ENCODE data around the gene SHROOM3. TPM values are rescaled to one million over a fixed set of nuclear protein-coding genes. Genes with fewer than 3 reads are reported as not detected.

Gene SHROOM3
- total RNA-seq, 6 donors from 2014 or later = 62.3 to 216 (median 116) TPM

DNA sequence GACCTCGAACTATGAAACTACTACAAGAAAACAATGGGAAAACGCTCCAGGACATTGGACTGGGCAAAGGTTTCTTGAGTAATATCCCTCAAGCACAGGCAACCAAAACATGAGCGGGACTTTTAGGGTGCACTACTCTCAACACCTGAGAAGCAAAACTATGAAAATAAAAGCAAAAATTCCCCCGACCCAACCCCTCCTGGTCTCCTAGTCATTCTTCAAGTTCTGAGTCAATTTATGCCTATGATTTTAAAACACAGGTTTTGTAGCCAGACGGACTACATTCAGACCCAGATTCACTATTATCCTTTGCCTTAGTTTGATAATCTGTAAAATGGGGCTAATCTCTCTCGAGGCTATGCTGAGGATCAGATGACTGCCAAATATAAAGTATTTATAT, 365.9 kb downstream of the SHROOM3 start:
- no peaks in the 10 kb centered on the region for H3K27me3 ChIP-seq
- no peaks in the 10 kb centered on the region for H3K9me3 ChIP-seq
- ATAC-seq (ENCODE audit: low FRiP score in 2 of 2) (no peak), DNase-seq (no peak)
- peaks cover 0 to 15% (median 7%) of the 10 kb centered on the region in 4 donors for H3K4me1 ChIP-seq
- WGBS, 2 donors = 88 to 92% methylated on average over 6 of the region's 6 CpGs
- TF ChIP-seq POLR2AphosphoS5 (IDR thresholded peaks at IDR 0.05) (no peak), EP300 (IDR thresholded peaks at IDR 0.05) (no peak), POLR2A (IDR thresholded peaks at IDR 0.05) (no peak)
- TF ChIP-seq, protein P1, sequence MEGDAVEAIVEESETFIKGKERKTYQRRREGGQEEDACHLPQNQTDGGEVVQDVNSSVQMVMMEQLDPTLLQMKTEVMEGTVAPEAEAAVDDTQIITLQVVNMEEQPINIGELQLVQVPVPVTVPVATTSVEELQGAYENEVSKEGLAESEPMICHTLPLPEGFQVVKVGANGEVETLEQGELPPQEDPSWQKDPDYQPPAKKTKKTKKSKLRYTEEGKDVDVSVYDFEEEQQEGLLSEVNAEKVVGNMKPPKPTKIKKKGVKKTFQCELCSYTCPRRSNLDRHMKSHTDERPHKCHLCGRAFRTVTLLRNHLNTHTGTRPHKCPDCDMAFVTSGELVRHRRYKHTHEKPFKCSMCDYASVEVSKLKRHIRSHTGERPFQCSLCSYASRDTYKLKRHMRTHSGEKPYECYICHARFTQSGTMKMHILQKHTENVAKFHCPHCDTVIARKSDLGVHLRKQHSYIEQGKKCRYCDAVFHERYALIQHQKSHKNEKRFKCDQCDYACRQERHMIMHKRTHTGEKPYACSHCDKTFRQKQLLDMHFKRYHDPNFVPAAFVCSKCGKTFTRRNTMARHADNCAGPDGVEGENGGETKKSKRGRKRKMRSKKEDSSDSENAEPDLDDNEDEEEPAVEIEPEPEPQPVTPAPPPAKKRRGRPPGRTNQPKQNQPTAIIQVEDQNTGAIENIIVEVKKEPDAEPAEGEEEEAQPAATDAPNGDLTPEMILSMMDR (IDR thresholded peaks at IDR 0.05) = no peak
- no peak overlapping the region for H3K4me3 ChIP-seq
- H3K27ac ChIP-seq = no peak overlapping the region
- H3K36me3 ChIP-seq = no peaks in the 10 kb centered on the region

DNA sequence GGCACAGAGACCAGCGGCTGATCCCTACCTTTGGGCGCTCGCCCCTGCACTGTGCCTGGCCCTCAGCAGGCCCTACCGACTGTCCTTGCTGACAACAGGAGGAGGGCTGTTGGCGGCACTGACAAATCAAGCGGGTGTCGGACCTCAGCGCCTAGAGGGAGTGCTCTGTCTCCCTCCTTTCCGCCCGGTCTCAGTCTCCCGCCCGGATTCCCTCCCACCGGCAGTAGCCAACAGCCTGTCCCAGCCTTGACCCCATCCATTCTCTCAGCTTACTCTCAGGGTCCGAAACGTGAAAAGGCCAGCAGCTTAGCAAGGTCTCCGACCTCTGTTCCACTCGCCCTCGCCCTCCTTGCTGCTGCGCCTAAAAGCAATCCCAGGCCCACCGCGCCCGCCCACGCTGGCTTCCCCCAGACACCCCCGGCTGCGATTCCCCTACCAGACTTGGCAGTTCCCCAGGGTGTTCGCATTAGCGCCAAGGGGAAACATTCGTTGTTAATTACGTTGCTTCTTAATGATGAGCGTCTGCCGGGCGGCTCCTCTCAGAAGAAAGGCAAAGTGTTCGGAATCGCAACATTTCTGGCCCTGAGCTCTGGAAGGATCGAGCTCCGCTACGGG, 366.7 kb downstream of the SHROOM3 start:
- WGBS, 2 donors = 58 to 63% methylated on average over 37 of the region's 37 CpGs
- ATAC-seq (ENCODE audit: low FRiP score in 2 of 2) = peak; percentile 54 to 65
- no peaks in the 10 kb centered on the region for H3K27me3 ChIP-seq
- peak in 1 of 2 donors; percentile 86 for DNase-seq
- TF ChIP-seq EP300 (IDR thresholded peaks at IDR 0.05) = no peak
- TF ChIP-seq POLR2A (IDR thresholded peaks at IDR 0.05) = no peak
- TF ChIP-seq, protein P1 (IDR thresholded peaks at IDR 0.05) = no peak
- no peak for TF ChIP-seq POLR2AphosphoS5 (IDR thresholded peaks at IDR 0.05)
- no peaks in the 10 kb centered on the region for H3K36me3 ChIP-seq
- H3K27ac ChIP-seq = peak overlapping the region in 3 of 4 donors; percentile 7 to 59 (median 25)
- H3K9me3 ChIP-seq = no peaks in the 10 kb centered on the region
- H3K4me3 ChIP-seq = peak overlapping the region in 1 of 4 donors; percentile 7
- H3K4me1 ChIP-seq = peaks cover 0 to 15% (median 7%) of the 10 kb centered on the region in 4 donors

DNA sequence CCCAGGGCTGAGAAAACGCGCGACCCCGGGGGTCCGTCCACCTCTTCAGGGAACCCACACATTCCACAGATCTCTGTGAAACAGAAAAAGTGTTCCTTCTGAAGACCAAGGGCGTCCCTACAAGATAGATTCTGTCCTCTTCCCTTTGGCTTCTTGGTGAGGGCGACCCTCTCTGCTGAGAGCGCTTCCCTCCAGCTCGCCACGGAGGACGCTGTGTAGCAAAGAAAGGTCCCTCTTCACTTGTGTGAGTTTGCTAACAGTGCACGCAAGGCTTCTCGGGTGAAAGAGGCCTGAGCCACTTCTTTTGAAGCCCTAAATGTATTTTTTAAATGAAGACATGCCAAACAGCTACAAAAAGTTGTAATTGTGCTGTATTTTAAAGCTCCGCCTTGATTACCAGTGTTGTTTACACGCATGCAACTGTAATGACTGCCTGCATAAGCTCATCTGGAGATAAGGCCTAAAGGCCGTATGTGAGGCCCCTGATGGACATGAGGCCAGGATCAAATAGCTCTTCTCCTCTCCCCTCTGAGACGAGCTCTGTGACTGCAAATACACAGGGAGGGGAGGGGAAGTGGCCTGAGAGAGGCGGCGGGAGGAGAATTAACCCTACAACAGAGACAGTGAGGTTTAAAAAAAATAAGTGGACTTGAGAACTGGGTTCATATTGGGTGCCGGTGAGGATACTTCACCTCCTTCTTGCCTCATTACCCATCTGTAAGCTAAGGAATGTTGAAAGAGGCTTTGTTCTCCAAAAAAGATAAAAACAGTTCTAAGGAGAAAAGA, 367.4 kb downstream of the SHROOM3 start:
- 62 to 71% methylated on average over 20 of the region's 20 CpGs for WGBS, 2 donors
- DNase-seq (no peak), ATAC-seq (ENCODE audit: low FRiP score in 2 of 2) (peak in 1 of 2 donors; percentile 39)
- H3K36me3 ChIP-seq = no peaks in the 10 kb centered on the region
- H3K4me3 ChIP-seq = peak overlapping the region in 1 of 4 donors; percentile 7
- no peak for TF ChIP-seq POLR2AphosphoS5 (IDR thresholded peaks at IDR 0.05)
- no peak for TF ChIP-seq POLR2A (IDR thresholded peaks at IDR 0.05)
- TF ChIP-seq, protein P1 (IDR thresholded peaks at IDR 0.05) = no peak
- no peak for TF ChIP-seq EP300 (IDR thresholded peaks at IDR 0.05)
- H3K4me1 ChIP-seq = peaks cover 0 to 15% (median 7%) of the 10 kb centered on the region in 4 donors
- peak overlapping the region in 3 of 4 donors; percentile 7 to 59 (median 25) for H3K27ac ChIP-seq
- H3K27me3 ChIP-seq = no peaks in the 10 kb centered on the region
- H3K9me3 ChIP-seq = peaks cover 0 to under 1% (median 0%) of the 10 kb centered on the region in 4 donors

DNA sequence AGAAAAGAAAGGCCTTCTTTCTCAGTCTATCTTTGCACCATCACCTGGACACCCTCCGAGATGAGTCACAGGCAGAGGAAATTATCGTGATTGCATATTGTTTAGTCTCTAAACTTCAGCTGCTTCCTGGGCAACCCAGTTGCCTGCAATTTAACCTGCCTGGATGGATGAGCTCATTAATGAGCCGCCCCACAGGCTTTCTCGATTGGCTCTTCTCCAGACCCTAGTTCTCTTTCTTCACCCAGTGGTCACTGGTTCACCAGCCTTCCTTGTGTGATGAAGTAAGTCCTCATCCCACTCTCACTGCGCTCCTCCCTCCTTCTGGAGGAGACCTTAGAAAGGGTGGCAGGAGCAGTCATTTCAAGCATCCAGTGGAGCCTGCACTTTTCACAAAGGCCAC, 368.5 kb downstream of the SHROOM3 start:
- DNase-seq = no peak
- Histone ChIP-seq H3K4me3 (no peak overlapping the region), H3K27me3 (no peaks in the 10 kb centered on the region), H3K27ac (peak overlapping the region in 1 of 4 donors; percentile 10), H3K36me3 (no peaks in the 10 kb centered on the region), H3K4me1 (peaks cover 0 to 15% (median 7%) of the 10 kb centered on the region in 4 donors), H3K9me3 (peaks cover 0 to 11% (median 6%) of the 10 kb centered on the region in 4 donors)
- TF ChIP-seq, protein P1 (IDR thresholded peaks at IDR 0.05) = no peak
- TF ChIP-seq EP300 (IDR thresholded peaks at IDR 0.05) = no peak
- 65 to 67% methylated on average over 5 of the region's 5 CpGs for WGBS, 2 donors
- ATAC-seq (ENCODE audit: low FRiP score in 2 of 2) = peak in 1 of 2 donors; percentile 48
